GM19467 (cell line): ENCODE results near the gene CERK.

Experiments
- ATAC-seq: cut with Tn5 transposase; IDR thresholded peaks from one replicate; pipeline ENCODE4 v1.9.1; 2021; ENCODE audit warnings: mild to moderate bottlenecking, moderate library complexity; ENCODE audit not compliant: unreplicated experiment

The CERK gene

DNA sequence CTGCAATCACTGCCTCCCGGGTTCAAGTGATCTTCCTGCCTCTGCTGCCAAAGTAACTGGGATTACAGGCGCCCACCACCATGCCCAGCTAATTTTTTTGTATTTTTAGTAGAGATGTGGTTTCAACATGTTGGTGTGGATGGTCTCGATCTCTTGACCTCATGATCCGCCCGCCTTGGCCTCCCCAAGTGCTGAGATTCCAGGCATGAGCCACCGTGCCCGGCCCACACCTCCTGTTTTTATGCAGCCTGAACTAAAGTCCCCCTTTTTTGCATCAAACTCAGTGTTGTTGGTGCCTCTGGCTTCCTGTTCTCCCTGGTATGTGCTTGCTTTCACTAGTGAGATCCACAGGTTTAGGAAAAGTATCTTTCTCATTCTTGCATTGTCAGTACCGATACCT lies 28.6 kb upstream of the CERK start:
- ATAC-seq: no peak

- ATAC-seq: no peak
Observed at GRCh38 chr22:46764779-46765485, 26.9 kb upstream of the CERK start.

DNA sequence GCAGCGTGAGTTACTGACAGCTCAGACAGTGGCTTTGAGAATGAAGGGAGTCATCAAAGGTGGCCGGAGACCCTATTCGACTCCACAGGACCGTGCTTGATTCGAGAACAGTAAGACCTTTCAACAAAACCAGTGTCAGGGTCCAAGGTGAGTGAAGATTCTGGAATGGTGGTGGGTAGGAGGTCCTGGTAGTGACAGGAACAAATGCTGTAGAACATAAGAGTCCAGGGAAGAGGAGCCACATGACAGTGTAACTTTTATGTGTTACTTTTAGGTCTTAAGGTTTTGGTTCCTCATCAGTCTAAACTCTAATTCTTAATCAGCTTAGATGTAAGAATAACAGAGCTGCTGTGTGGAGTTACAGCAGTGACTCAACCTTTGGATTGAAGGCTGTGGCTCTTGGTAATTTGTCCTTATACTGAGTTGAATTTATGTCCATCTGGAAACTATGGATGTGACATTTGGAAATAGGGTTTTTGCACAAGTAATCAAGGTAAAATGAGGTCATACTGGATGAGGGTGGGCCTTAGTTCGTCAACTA lies 26.2 kb upstream of the CERK start:
- no peak for ATAC-seq

DNA sequence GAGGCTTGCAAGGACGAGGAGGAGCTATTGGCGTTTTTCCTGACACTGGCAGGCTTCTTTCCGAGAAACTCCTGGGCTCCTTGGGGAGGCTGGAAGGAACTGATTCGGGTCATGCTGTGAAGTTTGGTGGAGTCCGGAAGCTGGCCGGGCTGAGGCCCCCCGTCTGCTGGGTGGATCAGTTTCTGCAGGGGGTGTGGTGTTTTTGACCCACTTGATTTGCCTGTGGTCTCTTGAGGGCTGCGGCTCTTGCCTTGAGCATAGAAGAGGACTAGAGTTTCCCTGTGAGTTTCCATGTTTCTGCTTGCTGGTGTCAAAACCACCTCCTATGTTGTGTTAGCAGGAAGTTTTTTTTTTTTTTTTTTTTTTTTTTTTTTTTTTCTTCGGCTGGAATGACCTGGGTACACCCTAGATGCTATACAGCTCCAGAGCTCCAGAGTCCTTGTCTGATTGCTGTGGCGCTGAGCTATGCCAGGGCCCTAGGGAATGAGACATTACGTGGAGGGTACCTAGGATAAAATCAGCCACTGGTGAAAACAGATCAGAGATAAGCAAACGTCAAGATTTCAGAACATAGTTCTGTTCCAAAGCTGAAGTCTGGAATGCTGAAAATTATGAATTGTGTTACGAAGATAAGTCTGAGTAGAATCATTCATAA lies 25.1 kb upstream of the CERK start:
- peak; percentile 41 for ATAC-seq

DNA sequence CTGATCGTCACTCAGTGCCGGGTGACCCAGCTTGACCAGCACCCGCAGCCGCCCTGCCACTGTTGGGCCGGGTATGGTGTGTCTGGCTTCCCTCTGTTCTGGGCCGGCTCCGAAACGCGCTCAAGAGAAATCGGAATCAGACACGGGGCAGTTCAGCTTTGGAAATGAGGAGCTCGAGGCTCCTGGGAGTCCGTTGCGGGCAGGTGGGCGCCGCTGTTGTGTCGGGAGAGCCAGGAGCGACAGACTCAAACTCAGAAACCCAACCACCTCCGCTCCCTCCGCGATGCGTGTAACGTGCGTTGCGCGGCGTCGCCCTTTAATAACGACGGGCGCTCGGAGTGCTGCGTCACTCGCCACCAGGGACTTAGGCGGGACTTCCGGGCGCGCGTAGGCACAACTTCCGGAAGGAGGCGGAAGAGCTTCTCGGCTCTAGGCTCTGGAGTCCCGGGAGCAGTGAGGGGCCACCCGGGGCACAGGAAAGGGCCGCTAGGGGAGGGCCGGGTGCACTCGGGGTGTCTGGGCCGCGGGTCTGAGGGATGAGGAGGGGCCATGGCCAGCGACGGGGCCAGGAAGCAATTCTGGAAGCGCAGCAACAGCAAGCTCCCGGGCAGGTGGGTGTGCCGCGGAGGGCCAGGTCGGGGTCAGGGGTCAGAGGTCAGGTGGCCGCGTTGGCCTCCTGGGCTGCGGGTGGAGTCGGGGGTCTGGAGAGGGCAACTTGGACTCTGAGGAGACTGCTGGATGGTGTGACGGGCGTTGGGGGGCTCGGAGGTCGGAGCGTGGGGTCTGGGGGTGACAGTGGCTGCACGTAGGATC lies 24.4 kb upstream of the CERK start, which contains the start of gene TBC1D22A:
Gene TBC1D22A (plus strand): TSS at position 413 of the 813 bp plus-strand sequence. CDS start 137 bp downstream, at position 550.
- peak; percentile 72 for ATAC-seq

DNA sequence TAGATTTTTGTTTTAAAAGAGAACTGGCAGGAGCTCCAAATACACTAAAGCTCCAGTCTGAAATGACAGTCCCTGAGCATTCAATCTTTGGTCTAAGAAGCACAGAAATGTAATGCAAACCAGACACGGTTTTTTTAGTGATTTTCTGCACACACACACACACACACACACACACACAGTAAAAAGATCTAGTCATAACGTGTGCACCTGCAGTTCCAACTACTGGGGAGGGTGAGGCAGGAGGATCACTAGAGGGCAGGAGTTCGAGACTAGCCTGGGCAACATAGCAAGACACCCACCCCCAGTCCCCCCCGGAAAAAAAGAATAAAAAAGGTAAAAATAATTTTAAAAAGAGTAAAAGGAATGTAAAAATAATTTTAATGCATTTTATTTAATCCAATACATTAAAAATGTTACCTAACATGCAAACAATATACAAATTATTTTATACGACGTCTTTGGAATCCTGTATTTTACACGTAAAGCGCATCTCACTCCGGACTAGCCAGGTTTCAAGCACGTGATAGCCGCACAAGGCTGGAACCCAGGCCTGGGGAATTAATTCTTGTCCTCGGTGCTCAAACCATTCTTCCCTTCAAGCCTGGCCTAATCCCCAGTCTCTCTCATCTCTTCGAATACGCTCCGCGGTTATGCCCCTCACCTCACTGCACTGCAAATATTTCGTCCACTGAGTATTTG lies 23.6 kb upstream of the CERK start:
- ATAC-seq: no peak

GRCh38 chr22:46761017-46761416 lies 23.0 kb upstream of the CERK start:
- no peak for ATAC-seq

GRCh38 chr22:46758867-46759290 lies 20.8 kb upstream of the CERK start:
- no peak for ATAC-seq

DNA sequence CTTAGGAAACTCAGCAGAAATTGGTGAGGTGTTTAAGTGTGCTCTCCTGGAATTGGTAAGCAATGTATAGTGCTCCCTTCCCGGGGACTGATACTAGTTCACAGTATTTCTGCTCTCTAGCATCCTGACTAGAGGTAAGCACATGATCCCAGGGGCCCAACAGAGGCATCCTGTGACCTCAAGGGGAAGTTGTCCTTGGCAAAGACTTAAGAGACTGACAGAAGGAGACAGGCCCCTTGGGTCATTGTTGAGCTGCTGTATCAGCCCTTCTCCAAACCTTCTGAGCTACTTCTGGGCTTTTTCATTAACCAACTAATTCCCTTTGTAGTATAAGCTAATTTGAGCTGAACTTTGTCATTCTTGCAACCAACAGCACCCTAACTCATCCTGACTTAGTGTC lies 20.1 kb upstream of the CERK start:
- ATAC-seq: no peak

DNA sequence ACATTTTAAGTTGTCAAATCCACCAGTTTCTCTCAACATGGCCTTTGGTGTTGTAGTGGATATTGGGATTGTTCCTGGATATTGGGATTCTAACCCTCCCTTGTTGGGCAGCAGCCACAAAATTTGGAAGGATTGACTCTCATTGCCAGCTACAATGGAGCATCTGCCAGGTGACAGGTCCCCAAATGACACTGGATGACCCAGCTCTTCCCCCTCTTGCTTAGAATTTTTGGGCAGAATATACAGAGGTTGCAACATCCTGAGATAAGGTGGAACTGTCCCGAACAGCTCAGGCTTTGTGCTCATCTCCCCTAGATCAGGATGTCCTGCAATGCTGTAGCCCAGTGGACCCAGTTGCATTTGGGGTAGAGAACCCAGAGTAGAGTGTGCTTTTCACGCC lies 19.1 kb upstream of the CERK start:
- ATAC-seq: no peak

DNA sequence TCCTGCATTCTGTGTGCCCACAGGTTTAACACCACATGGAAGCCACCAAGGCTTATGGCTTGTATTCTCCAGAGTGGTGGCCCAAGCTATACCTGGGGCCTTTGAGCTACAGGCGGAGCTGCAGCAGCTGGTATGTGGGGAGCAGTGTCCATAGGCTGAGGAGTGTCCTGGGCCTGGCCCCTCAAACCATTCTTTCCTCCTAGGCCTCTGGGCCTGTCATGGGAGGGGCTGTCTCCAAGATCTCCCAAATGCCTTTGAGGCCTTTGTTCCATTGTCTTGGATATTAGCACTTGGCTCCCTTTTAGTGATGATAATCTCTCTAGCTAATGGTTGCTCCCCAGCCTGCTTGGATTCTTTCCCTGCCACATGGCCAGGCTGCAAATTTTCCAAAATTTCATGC lies 18.0 kb upstream of the CERK start:
- no peak for ATAC-seq

- ATAC-seq: no peak
Observed at GRCh38 chr22:46755525-46755924, 17.5 kb upstream of the CERK start.

DNA sequence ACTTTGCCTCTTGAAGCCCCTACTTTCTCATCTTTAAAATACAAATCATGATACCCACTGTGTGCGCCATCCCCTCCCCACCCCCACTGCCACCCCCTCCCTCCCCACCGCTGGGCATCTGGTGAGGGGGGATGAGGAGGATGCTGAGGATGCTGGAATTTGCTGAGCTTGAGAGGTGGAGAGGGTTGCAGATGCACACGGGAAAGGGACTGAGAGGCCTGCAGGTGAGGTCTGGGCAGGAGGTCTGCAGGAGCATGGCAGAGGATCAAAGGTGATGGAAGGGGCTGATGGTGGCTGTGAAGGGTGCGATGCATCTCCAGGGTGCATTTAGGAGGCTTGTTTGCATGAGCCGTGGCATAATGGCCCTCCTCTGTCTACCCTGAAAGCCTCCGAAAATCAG lies 16.8 kb upstream of the CERK start:
- no peak for ATAC-seq

GRCh38 chr22:46754110-46754799 lies 16.2 kb upstream of the CERK start:
- ATAC-seq: no peak

DNA sequence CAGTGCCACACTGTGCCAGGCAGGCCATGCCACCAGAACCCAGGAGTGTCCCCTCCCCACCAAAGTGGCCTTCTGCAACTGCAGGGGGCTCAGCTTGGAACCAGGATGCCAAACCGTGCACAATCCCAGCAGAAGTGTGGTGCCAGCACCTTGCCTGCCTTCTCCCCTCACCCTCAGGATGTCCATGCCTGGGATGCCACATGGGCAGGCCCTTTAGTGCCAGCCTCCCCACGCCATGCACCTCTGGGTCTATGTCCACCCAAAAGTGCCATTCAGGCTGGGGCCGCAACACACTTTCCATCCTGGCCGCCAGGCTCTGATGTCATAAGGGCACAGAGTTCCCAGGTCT lies 15.7 kb upstream of the CERK start:
- ATAC-seq: no peak

GRCh38 chr22:46753360-46753759 lies 15.3 kb upstream of the CERK start:
- ATAC-seq: no peak

GRCh38 chr22:46752988-46753310 lies 14.9 kb upstream of the CERK start:
- ATAC-seq: no peak

DNA sequence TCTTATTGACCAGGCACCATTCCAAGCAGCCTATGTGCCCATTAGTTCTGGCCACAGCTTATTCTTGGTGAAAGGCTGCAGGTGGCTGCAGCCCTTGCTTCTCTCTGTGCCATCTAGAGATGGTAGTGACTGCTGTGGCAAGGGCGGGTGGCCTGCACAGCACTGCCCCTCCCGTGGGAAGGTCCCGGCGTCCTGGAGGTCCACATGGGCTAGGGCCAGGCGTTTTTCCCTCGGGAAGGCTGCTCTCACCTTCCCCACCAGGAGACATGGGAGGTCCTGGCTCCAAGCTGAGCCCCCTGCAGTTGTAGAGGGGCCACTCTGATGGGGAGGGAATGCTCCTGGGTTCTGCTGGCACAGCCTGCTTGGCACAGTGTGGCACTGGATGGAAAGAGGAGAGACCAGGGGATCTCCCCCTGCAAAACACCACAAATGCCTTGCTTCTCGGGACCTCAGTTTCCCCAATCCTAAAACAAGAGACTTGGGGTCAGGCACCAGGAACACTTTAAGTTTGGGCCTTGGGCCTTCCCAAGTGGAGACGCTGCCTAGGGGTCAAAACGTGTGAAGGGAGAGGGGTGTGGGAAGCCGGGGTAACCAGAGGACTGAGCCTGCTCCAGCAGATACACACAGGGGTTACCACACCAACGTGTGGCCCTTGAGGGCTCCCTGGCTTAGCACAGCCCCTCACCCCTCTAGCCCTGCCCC lies 14.4 kb upstream of the CERK start:
- ATAC-seq: no peak

DNA sequence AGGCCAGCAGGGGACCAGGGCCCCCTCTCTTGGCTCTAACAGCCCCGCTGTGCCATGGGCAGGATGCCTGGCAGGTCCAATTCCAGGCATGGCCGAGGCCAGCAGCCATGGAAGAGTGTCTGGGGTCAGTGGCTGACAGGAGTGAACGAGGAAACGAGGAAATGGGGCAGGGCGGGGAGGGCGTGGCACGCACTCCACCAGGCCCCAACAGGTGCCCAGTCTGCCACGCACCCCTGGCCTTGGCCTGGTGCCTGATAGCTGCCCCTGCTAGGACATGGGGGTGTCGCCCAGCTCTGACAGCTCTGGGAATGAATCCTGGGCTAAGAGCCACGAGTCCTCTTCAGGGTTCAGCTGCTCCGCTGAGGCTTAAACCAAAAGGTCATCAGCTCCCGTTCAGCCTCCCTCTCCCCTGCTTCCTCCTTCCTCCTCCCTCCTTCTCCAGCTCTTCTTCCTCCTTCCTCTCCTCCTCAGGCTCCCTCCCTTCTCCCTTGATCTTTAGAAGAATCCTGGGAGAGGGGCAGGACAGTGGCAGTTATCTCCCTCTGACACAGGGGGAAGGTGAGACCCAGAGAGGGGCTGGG lies 12.9 kb upstream of the CERK start:
- ATAC-seq: no peak

- no peak for ATAC-seq
Observed at GRCh38 chr22:46750530-46750800, 12.4 kb upstream of the CERK start.
